Stimulated activated CD4-positive, alpha-beta T cell treated with anti-CD3 and anti-CD28 coated beads, Interleukin-1b, Interleukin-23, amount 100 ng/mL, for 48 hours (primary cell): ENCODE measurements around the gene NUMB.
"Not testable (repeated sequence)": the region's sequence is repeated elsewhere in the genome, so short reads cannot be mapped to it uniquely, and the experiment has no call there.

ENCODE experiments used
- DNase-seq: peaks from one replicate; pipeline ENCODE4 v3.0.0-alpha.2; 2020

The NUMB gene

DNA sequence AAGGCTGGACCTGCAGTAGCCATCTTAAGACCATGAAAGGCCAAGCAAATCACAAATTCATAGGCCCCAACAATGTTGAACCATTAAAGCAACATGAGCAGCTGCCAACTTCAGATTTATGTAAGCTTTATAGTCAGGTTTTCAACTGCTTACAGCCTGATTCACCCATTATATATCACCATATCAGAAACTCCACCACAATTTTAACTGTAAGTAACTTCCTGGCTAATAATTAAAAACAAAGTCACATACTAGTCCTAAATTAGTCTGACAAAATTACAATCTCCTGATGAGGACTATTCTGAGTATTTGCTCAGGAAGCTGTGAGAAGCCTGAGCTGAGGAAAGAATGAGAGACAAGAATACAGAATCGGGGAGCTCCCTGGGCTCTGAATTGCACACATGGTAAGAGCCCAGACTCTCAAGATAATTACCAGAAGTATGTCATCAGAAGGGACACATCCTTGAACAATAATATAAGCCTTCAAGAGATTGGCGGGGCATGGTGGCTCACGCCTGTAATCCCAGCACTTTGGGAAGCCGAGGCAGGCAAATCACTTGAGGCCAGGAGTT lies 55.1 kb downstream of the NUMB start:
- no peak for DNase-seq

DNA sequence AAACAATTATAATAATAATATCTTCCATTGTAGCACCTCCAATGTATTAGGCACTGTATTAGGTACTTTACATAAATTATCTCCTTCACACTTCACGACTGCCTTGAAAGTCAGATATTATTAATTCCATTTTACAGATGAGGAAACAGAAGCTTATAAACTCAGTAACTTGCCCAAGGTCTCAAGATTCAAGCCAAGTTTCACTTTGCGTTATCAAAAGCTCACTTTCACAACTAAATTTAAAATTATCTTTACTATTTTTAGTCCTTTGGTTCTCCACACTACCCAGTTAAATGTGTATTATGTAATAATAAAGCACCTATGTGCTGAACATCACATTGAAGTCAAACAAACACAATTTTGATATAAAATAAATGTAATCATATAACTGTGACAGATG lies 55.8 kb downstream of the NUMB start:
- DNase-seq: no peak

DNA sequence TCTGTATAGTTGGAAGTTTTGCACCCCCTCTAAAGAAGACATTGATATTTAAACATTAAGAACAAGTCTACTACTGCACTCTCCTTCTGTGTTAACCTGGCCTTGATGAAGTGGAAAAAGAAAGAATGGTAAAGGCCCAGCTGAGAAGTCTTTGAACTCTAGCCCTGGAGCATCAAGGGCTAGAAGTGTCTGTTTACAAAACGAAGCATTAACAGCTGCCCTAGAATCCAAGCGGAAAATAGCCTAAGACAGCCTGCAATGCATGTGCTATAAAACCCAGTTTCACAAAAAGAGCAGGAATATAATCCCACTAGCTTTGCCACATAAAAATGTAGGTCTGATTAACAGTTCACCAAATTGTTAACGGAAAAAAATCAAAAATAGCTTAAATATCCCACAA lies 60.5 kb downstream of the NUMB start:
- no peak for DNase-seq

DNA sequence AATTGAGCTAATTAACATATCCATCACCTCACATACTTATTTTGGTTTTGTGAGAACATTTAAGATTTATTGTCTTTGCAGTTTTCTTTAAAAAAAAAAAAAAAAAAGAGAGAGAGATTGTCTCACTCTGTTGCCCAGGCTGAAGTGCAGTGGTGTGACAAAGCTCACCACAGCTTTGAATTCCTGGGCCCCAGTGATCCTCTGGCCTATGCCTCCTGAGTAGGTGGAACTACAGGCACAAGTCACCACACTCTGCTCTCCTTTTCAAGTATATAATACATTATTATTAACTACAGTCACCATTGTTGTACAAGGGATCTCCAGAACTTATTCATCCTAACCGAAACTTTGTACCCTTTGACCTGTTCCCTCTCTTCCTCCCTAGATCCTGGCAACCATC lies 64.0 kb downstream of the NUMB start:
- no peak for DNase-seq

- no peak for DNase-seq
Measured at GRCh38 chr14:73393375-73393774, 65.0 kb downstream of the NUMB start.

- no peak for DNase-seq
Measured at GRCh38 chr14:73392329-73393257, 65.8 kb downstream of the NUMB start.

DNA sequence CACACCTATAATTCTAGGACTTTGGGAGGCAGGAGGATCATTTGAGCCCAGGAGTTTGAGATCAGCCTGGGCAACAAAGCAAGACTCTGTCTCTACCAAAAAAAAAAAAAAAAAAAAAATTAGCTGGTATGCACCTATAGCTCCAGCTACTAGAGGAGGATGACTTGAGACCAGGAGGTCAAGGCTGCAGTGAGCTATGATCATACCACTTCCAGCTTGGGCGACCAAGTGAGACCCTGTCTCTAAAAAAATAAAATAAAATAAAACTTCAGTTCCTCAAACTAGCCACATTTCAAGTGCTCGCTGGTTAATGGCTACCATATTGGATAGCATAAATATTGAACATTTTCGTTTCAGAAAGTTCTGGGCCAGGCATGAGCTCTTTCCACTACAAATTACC lies 70.5 kb downstream of the NUMB start:
- DNase-seq: not testable (repeated sequence)

GRCh38 chr14:73386342-73386741 lies 72.0 kb downstream of the NUMB start:
- no peak for DNase-seq

- DNase-seq: not testable (repeated sequence)
Measured at GRCh38 chr14:73385021-73385420, 73.3 kb downstream of the NUMB start.

DNA sequence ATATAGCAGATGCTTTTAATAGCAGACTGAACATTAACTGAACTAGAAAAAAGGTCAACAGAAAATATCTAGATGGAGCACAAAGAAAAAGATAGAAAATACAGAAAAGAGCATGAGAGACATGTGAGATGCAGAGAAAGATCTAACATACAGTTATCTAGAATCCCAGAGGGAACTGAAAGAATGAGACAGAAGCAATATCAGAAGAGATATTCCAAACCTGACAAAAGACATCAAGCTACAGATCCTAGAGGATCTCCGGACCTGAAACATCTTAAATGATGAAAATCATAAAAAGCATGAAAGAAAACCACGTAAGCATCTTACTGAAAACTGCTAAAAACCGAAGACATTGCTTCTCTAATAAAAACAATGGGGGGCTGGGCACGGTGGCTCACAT lies 75.0 kb downstream of the NUMB start:
- DNase-seq: no peak

DNA sequence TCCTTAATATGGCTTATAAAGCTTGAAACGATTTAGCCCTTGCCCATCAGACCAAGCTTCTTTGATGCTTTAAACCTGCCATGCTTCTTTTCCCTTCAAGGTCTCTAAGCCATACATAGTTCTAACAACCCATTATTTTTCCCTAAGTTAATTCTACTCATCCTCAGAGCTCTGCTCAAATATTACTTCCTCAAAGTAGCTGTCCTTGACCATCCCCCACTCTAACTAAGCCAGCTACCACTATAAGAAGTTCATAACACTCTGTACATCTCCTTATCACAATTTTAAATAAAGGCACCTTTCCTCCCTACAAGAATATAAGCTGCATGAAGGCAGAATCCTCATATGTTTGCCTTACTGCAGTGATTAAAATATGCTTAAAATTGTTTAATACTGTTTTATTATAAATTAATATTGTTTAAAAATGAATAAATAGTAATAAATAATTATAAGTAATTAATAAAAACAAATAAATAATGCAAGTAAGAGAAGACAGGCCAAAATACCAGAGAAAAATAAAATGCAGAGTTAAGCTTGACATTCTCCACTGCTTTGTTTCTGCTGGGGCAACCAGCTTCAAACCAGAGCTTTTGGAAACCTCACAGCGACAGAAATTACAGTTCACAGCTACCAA lies 76.8 kb downstream of the NUMB start:
- no peak for DNase-seq

DNA sequence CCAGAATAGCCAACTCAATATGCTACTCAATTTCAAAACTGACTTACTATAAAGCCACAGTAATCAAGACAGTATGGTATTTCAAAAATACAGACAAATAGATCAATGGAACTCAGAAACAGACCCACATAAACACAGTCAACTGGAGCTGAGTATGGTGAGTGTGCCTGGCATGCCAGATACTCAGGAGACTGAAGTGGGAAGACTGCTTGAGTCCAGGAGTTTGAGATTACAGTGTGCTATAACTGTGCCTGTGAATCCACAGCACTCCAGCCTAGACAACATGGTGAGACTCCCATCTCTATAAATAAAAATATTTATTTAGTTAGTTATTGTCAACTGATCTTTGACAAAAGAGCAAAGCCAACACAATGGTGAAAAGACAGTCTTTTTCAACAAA lies 81.8 kb downstream of the NUMB start:
- no peak for DNase-seq

- no peak for DNase-seq
Measured at GRCh38 chr14:73375861-73376260, 82.5 kb downstream of the NUMB start.

DNA sequence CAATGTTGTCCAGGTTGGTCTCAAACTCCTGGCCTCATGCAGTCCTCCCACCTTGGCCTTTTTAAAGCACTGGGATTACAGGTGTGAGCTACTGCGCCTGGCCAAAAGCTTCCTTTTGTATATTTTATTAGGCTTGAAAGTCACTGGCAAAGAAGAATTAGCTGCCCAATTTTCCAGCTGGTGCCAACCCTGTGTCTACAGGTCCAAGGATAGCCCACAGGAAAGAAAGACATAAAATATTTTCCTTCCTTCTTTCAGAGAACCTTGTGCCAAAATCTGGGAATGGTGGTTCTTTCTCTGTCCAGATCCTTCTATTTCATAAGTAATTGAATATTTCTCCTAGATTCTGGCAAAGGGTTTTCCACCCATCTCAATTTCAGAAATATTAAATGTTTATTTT lies 84.1 kb downstream of the NUMB start:
- no peak for DNase-seq

GRCh38 chr14:73372529-73372928 lies 85.8 kb downstream of the NUMB start:
- no peak for DNase-seq

DNA sequence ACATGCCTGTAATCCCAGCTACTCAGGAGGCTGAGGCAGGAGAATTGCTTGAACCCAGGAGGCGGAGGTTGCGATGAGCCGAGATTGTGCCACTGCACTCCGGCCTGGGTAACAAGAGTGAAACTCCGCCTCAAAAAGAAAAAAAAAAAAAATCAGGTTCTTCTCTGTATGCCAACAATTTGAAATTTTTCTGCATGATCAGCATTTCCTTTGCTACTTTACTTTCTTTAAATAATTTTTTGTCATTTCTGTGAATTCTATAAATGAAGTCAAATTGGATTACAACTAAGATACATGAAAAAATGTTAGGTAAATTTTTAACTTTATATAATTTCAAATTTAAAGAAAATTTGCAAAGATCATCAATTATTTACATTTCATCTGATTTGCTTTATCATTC lies 87.8 kb downstream of the NUMB start:
- DNase-seq: no peak

- no peak for DNase-seq
Measured at GRCh38 chr14:73369428-73369827, 88.9 kb downstream of the NUMB start.

GRCh38 chr14:73368616-73369015 lies 89.7 kb downstream of the NUMB start:
- DNase-seq: no peak

DNA sequence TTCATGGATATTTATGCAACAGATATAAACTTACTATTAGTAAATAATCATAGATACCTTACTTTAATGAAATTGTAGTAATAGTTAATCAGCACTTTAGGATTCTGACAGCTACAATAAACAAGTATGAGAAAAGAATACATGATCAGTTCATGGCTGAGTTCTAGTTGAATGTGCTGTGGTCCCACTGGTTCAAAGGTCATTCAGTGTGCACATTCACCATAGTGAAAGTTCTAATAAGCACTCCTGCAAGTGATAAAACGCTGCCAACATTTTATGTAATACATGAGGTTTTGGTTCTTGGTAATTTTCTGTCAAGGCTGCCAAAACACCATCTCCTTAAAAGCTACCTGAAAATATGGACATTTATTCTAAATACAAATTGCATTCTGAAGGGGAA lies 92.6 kb downstream of the NUMB start:
- no peak for DNase-seq

GRCh38 chr14:73364559-73364958 lies 93.8 kb downstream of the NUMB start:
- DNase-seq: no peak

GRCh38 chr14:73359445-73359844 lies 98.9 kb downstream of the NUMB start:
- no peak for DNase-seq

DNA sequence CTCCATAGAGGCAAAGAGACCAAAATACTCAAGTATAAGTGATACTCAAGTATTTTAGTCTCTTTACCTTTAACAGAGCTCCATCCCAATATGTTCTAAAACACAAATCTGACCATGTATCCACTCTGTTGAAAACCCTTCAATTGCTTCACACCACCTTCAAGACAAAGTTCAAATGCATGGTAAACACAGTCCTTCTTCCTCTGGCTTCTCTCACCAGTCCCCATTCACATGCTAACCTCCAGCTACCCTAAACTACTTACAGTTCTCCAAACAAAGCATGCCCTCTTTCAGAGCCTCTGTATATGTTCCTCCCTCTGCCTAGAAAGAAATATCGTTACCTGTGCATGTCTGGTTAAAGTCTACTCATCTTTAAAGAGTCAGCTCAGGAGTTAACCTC lies 100.2 kb downstream of the NUMB start:
- DNase-seq: no peak

- not testable (repeated sequence) for DNase-seq
Measured at GRCh38 chr14:73349091-73349490, 109.3 kb downstream of the NUMB start.

- no peak for DNase-seq
Measured at GRCh38 chr14:73344319-73344718, 114.0 kb downstream of the NUMB start.
